Stimulated activated naive CD4-positive, alpha-beta T cell (primary cell): ENCODE results near the gene PDHA1.

Experiments used
- DNase-seq, 6 experiments: peaks; one replicate each; lab custom pipeline; 2025; lab: John Stamatoyannopoulos, UW

The PDHA1 gene

GRCh38 chrX:19375546-19375945 lies 31.8 kb downstream of the PDHA1 start:
- no peak for DNase-seq

GRCh38 chrX:19377799-19378198 lies 34.1 kb downstream of the PDHA1 start:
- no peak for DNase-seq

- no peak for DNase-seq
These were observed 37.6 kb downstream of the PDHA1 start for GRCh38 chrX:19381326-19381725.

- DNase-seq: peak in 5 of 6 experiments; percentile 2 to 27 (median 13)
These were observed 38.9 kb downstream of the PDHA1 start for GRCh38 chrX:19382555-19383145.

- no peak for DNase-seq
These were observed 43.0 kb downstream of the PDHA1 start for GRCh38 chrX:19386679-19387078.

GRCh38 chrX:19388064-19388679 lies 44.4 kb downstream of the PDHA1 start:
- no peak for DNase-seq

- DNase-seq: no peak
These were observed 45.0 kb downstream of the PDHA1 start for GRCh38 chrX:19388741-19389140.

GRCh38 chrX:19389227-19389845 lies 45.6 kb downstream of the PDHA1 start:
- no peak for DNase-seq

GRCh38 chrX:19392078-19392477 lies 48.4 kb downstream of the PDHA1 start:
- no peak for DNase-seq

- no peak for DNase-seq
These were observed 49.0 kb downstream of the PDHA1 start for GRCh38 chrX:19392703-19393102.

GRCh38 chrX:19403696-19404095 lies 60.0 kb downstream of the PDHA1 start:
- DNase-seq: no peak

- DNase-seq: no peak
These were observed 66.5 kb downstream of the PDHA1 start for GRCh38 chrX:19410259-19410658.
